HG03280 (cell line): ENCODE measurements around the gene PTGIS.

Source experiments
- ATAC-seq: cut with Tn5 transposase; IDR thresholded peaks from one replicate; pipeline ENCODE4 v1.9.1; 2021; ENCODE audit warnings: mild to moderate bottlenecking, moderate library complexity; ENCODE audit not compliant: unreplicated experiment

PTGIS gene

GRCh38 chr20:49503176-49503575 lies 64.8 kb downstream of the PTGIS start:
- ATAC-seq, result no peak

GRCh38 chr20:49501917-49502316 lies 66.0 kb downstream of the PTGIS start:
- no peak for ATAC-seq

GRCh38 chr20:49497398-49497669 lies 70.6 kb downstream of the PTGIS start:
- ATAC-seq, result no peak

- ATAC-seq, result no peak
Measured at GRCh38 chr20:49496553-49497397, 71.2 kb downstream of the PTGIS start.

- no peak for ATAC-seq
Measured at GRCh38 chr20:49496043-49496442, 71.9 kb downstream of the PTGIS start.

- ATAC-seq, result no peak
Measured at GRCh38 chr20:49490689-49491088, 77.2 kb downstream of the PTGIS start.

GRCh38 chr20:49489688-49490087 lies 78.2 kb downstream of the PTGIS start:
- no peak for ATAC-seq

GRCh38 chr20:49486064-49486463 lies 81.9 kb downstream of the PTGIS start:
- ATAC-seq, result no peak

GRCh38 chr20:49485563-49485962 lies 82.4 kb downstream of the PTGIS start:
- no peak for ATAC-seq

- ATAC-seq, result no peak
Measured at GRCh38 chr20:49484180-49485140, 83.5 kb downstream of the PTGIS start.

- no peak for ATAC-seq
Measured at GRCh38 chr20:49483696-49484123, 84.2 kb downstream of the PTGIS start.

- no peak for ATAC-seq
Measured at GRCh38 chr20:49483018-49483695, 84.8 kb downstream of the PTGIS start.

- ATAC-seq, result no peak
Measured at GRCh38 chr20:49482621-49483017, 85.3 kb downstream of the PTGIS start, which contains the start of gene KCNB1. TSS of gene KCNB1 (minus strand) at chr20:49482668. CDS start at chr20:49482480, 188 bp downstream.

GRCh38 chr20:49482173-49482572 lies 85.8 kb downstream of the PTGIS start:
- ATAC-seq, result no peak

- ATAC-seq, result no peak
Measured at GRCh38 chr20:49481116-49481515, 86.8 kb downstream of the PTGIS start.

- ATAC-seq, result no peak
Measured at GRCh38 chr20:49480236-49480635, 87.7 kb downstream of the PTGIS start.

GRCh38 chr20:49479785-49480184 lies 88.2 kb downstream of the PTGIS start:
- ATAC-seq, result no peak

GRCh38 chr20:49478754-49479689 lies 88.9 kb downstream of the PTGIS start:
- ATAC-seq, result no peak

- no peak for ATAC-seq
Measured at GRCh38 chr20:49478266-49478665, 89.7 kb downstream of the PTGIS start.

- no peak for ATAC-seq
Measured at GRCh38 chr20:49477200-49477599, 90.7 kb downstream of the PTGIS start.
